Epidermal melanocyte (primary cell): ENCODE results near the gene DAGLB.

ENCODE experiments used
- DNase-seq: peaks from one replicate; pipeline ENCODE4 v3.0.0; 2011; ENCODE audit warnings: low spot score; ENCODE audit not compliant: insufficient read length

DAGLB gene

DNA sequence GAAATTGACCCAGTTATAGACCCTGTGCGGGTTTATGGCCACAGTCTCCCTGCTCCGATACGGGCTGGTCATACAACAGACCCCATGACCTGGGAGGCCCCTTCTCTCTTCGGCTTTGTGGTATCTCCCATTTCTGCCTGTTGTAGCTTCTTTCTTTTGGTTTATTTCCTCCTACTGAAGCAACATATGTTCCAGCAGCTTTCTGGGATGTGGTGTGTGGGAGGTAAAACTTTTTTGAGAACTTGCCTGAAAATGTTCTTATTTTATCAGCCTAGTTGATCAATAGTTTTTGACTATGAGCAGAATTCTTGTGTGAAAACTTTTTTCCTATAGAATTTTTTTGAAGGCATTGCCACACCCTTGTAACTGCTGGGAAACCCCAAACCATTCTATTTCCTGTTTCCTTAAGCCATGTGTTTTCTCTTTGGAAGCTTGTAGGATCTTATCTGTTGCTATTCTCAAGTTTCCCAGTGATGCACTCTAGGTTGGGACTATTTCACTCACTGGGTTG lies 80.0 kb downstream of the DAGLB start:
- no peak for DNase-seq

- no peak for DNase-seq
Observed at GRCh38 chr7:6365451-6365850, 82.3 kb downstream of the DAGLB start.

DNA sequence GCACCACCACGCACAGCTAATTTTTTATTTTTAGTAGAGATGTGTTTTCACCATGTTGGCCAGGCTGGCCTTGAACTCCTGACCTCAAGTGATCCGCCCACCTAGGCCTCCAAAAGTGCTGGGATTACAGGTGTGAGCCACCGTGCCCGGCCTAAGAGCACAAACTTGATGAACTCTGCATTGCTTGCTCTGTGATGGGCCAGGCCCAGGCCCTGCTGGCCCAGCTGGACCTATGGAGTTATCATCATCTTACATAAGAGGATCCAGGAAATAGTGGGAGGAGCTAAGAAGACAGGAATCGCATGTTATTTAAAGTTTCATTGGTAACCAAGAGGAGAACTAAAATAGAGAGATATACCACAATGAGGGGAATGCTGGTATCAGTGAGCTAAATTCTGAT lies 86.9 kb downstream of the DAGLB start:
- no peak for DNase-seq

GRCh38 chr7:6359734-6360133 lies 88.0 kb downstream of the DAGLB start:
- no peak for DNase-seq
